Glutamatergic neuron (in vitro differentiated cells): ENCODE data around the gene TMBIM4. TPM values are rescaled to one million over a fixed set of nuclear protein-coding genes. Genes with fewer than 3 reads are reported as not detected.
A peak's percentile ranks its signal among the peaks of the same experiment; 100 is the strongest.
"Not testable (repeated sequence)": the region's sequence is repeated elsewhere in the genome, so short reads cannot be mapped to it uniquely, and the experiment has no call there.

Experiments
- DNase-seq: peaks from one replicate; pipeline ENCODE4 v3.0.0; 2022
- H3K27ac Mint-ChIP-seq: one replicate; pipeline ENCODE4 v1.8.0; 2020; ENCODE audit warnings: mild to moderate bottlenecking, mixed read lengths, inconsistent platforms; ENCODE audit not compliant: unreplicated experiment
- H3K27me3 Mint-ChIP-seq: one replicate; pipeline ENCODE4 v1.8.0; 2020; ENCODE audit warnings: mild to moderate bottlenecking, moderate library complexity, mixed read lengths, inconsistent platforms; ENCODE audit not compliant: unreplicated experiment
- H3K36me3 Mint-ChIP-seq: one replicate; pipeline ENCODE4 v1.8.0; 2020; ENCODE audit warnings: mild to moderate bottlenecking, mixed read lengths, inconsistent platforms; ENCODE audit not compliant: unreplicated experiment
- H3K4me1 Mint-ChIP-seq: one replicate; pipeline ENCODE4 v1.8.0; 2020; ENCODE audit warnings: mild to moderate bottlenecking, low read depth, mixed read lengths, inconsistent platforms; ENCODE audit not compliant: unreplicated experiment
- H3K4me3 Mint-ChIP-seq: one replicate; pipeline ENCODE4 v1.8.0; 2020; ENCODE audit warnings: mild to moderate bottlenecking, mixed read lengths, inconsistent platforms; ENCODE audit not compliant: unreplicated experiment
- H3K9me3 Mint-ChIP-seq: one replicate; pipeline ENCODE4 v1.8.0; 2020; ENCODE audit warnings: mild to moderate bottlenecking, moderate library complexity, mixed read lengths, inconsistent platforms; ENCODE audit not compliant: unreplicated experiment
- total RNA-seq: library from RNA; stranded (reverse); fragmentation: NEBNext Ultra II Directional; extraction: Animal tissue kit (Norgen Biotek cat#: 25700); gene quantifications from one replicate; pipeline ENCODE4 v1.2.1, GENCODE V29; 2021; ENCODE audit not compliant: unreplicated experiment
- TF ChIP-seq, protein P1 (sequence below): fragments of 200-600 bp; sonication (generic); IDR thresholded peaks from one replicate; pipeline ENCODE4 v1.5.0; 2021; ENCODE audit not compliant: partially characterized antibody, unreplicated experiment

The TMBIM4 gene
- total RNA-seq, 1 donor from 2014 or later: 26.6 TPM

GRCh38 chr12:66189889-66190288 lies 20.1 kb upstream of the TMBIM4 start:
- no peak overlapping the region for H3K27ac Mint-ChIP-seq
- peaks cover 2% of the 10 kb centered on the region for H3K27me3 Mint-ChIP-seq
- peaks cover 5% of the 10 kb centered on the region for H3K36me3 Mint-ChIP-seq
- H3K4me3 Mint-ChIP-seq: peak overlapping the region; percentile 75
- no peak for DNase-seq
- H3K4me1 Mint-ChIP-seq: no peaks in the 10 kb centered on the region
- H3K9me3 Mint-ChIP-seq: peaks cover 6% of the 10 kb centered on the region
- TF ChIP-seq, protein P1, sequence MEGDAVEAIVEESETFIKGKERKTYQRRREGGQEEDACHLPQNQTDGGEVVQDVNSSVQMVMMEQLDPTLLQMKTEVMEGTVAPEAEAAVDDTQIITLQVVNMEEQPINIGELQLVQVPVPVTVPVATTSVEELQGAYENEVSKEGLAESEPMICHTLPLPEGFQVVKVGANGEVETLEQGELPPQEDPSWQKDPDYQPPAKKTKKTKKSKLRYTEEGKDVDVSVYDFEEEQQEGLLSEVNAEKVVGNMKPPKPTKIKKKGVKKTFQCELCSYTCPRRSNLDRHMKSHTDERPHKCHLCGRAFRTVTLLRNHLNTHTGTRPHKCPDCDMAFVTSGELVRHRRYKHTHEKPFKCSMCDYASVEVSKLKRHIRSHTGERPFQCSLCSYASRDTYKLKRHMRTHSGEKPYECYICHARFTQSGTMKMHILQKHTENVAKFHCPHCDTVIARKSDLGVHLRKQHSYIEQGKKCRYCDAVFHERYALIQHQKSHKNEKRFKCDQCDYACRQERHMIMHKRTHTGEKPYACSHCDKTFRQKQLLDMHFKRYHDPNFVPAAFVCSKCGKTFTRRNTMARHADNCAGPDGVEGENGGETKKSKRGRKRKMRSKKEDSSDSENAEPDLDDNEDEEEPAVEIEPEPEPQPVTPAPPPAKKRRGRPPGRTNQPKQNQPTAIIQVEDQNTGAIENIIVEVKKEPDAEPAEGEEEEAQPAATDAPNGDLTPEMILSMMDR: no peak

- H3K27me3 Mint-ChIP-seq: peaks cover 2% of the 10 kb centered on the region
- peak overlapping the region; percentile 75 for H3K4me3 Mint-ChIP-seq
- no peak for DNase-seq
- no peak overlapping the region for H3K27ac Mint-ChIP-seq
- peaks cover 6% of the 10 kb centered on the region for H3K9me3 Mint-ChIP-seq
- TF ChIP-seq, protein P1: no peak
- H3K4me1 Mint-ChIP-seq: no peaks in the 10 kb centered on the region
- peaks cover 9% of the 10 kb centered on the region for H3K36me3 Mint-ChIP-seq
Observed at GRCh38 chr12:66189486-66189843, 19.7 kb upstream of the TMBIM4 start.

- Mint-ChIP-seq H3K36me3 (peaks cover 11% of the 10 kb centered on the region), H3K9me3 (peaks cover 6% of the 10 kb centered on the region), H3K27ac (no peak within 1 kb of the TSS), H3K4me1 (no peaks in the 10 kb centered on the region), H3K27me3 (peaks cover 2% of the 10 kb centered on the region), H3K4me3 (peak within 1 kb of the TSS; percentile 89)
- TF ChIP-seq, protein P1: no peak
- DNase-seq: peak; percentile 59
Observed at GRCh38 chr12:66188584-66189485, 19.0 kb upstream of the TMBIM4 start, which contains the start of gene IRAK3. Gene IRAK3, plus strand, starts transcription at chr12:66189214. Its CDS starts 86 bp downstream, at chr12:66189300.

DNA sequence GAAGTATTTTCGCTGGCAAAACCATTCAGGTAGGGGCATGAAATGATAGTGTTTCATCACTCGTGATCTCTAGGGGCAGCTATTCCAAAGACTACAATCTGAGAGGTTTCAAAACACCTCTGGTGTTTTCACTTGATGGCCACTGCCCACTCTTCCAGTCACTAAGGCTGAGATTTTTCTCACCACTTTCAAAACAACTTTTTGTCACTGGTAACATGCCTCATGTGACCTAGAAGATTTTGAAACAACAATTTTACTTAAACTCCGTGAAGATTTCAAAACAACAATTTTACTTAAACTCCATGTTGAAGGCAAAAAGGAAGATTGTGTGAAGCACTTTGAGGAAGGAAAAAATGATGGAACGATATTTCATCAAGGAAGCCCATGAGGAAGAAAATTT lies 18.0 kb upstream of the TMBIM4 start:
- peaks cover 6% of the 10 kb centered on the region for H3K9me3 Mint-ChIP-seq
- H3K36me3 Mint-ChIP-seq: peaks cover 11% of the 10 kb centered on the region
- H3K27ac Mint-ChIP-seq: no peak overlapping the region
- TF ChIP-seq, protein P1: no peak
- H3K4me1 Mint-ChIP-seq: no peaks in the 10 kb centered on the region
- no peak for DNase-seq
- H3K4me3 Mint-ChIP-seq: peak overlapping the region; percentile 21
- peaks cover 6% of the 10 kb centered on the region for H3K27me3 Mint-ChIP-seq

DNA sequence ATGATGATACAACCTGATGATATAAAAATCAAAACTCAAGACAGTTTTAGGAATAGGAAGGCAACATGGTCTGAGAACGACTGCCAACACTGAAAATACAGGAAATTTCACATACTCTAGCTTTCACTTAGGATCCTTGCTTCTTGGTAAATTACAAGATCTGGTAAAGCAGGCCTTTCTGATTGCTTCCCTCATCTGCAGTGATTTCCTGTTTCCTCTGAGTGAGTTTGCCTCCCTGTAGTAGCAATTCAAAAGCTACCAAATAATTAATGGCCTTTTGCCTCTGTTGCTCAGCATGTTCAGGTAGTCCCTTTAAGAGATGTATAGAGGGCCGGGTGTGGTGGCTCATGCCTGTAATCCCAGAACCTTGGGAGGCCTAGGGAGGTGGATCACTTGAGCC lies 17.2 kb upstream of the TMBIM4 start:
- TF ChIP-seq, protein P1: no peak
- Mint-ChIP-seq H3K36me3 (peaks cover 11% of the 10 kb centered on the region), H3K4me3 (no peak overlapping the region), H3K27me3 (peaks cover 6% of the 10 kb centered on the region), H3K9me3 (peaks cover 6% of the 10 kb centered on the region), H3K4me1 (no peaks in the 10 kb centered on the region), H3K27ac (no peak overlapping the region)
- no peak for DNase-seq

DNA sequence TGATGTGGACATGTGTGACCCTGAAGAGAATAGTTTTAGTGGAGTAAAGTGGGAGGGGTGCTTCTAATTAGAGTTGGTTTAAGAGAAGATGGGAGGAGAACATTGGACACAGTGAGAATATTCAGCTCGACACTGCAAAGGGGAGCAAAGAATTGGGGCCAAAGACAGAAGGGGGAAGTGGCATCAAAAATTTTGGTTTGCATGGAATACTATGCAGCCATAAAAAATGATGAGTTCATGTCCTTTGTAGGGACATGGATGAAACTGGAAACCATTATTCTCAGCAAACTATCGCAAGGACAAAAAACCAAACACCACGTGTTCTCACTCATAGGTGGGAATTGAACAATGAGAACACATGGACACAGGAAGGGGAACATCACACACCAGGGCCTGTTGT lies 15.0 kb upstream of the TMBIM4 start:
- not testable (repeated sequence) for H3K9me3 Mint-ChIP-seq, H3K27me3 Mint-ChIP-seq, H3K4me1 Mint-ChIP-seq, H3K4me3 Mint-ChIP-seq, H3K27ac Mint-ChIP-seq, DNase-seq
- peaks cover 11% of the 10 kb centered on the region for H3K36me3 Mint-ChIP-seq
